GM19023 (cell line): ENCODE measurements around the gene RDH5.

Source experiments
- ATAC-seq: cut with Tn5 transposase; IDR thresholded peaks from one replicate; pipeline ENCODE4 v1.9.1; 2021; ENCODE audit warnings: mild to moderate bottlenecking, moderate library complexity; ENCODE audit not compliant: unreplicated experiment

The RDH5 gene

DNA sequence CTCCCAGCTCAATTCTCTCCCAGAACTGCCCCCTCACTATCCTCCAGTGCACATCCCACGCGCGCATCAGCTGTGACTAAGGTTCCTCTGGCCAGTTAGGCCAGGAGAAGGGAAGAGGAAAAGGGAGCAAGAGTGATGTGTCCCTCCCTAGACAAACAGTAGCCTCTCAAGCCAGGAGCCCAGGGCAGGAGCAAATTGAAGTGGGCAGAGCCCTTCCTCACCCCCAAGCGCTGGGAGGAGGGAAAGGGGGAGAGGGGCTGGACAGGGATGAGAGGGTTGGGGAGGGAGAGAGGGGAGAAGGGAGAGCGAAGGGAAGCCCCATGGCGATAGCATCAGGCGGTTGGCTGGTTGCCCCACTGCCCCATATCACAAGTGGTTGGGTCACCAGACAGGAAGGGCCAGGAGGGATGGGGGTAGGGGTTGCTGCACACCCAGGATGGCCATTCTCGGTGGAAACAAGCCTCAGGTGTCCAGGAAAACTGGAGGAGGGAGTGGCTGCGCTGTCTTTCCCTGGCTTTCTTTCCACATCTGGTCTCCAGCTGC lies 7.5 kb downstream of the RDH5 start:
- no peak for ATAC-seq

DNA sequence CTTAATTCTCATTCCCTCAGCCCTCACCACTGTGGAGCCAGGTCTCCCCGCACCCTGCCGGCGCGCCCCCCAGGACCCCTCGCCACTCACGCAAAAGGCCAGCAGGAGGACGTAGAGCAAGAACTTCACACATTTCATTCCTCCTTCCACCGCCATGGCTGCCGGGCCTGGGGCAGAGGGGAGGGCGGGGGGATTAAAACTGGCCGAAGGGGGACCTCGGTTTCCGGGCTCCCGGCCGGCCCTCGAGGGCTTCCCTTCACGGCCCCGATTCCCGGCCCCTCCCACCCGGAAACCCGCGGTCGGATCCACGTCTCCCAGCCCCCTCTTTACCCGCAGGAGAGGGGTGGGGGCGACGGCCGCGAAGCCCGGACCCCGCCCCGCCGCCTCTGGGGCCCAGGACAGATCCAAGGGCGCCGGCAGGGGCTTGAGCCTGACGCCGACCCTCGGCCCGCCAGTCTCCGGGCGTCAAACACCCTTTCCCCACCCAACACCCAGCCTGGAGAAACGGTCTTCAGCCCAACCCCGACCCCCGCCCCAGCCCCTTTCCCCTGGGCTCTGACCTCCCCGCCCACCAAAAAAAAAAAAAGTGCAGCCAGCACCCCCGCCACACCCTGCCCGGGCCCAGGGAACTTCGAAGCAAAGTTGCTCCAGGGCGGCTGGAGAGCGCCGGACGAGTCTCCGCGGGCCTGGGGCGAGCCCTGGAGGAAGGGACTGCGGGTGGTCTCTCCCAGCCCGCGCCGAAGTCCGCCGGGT lies 8.2 kb downstream of the RDH5 start:
- ATAC-seq = peak; percentile 14

DNA sequence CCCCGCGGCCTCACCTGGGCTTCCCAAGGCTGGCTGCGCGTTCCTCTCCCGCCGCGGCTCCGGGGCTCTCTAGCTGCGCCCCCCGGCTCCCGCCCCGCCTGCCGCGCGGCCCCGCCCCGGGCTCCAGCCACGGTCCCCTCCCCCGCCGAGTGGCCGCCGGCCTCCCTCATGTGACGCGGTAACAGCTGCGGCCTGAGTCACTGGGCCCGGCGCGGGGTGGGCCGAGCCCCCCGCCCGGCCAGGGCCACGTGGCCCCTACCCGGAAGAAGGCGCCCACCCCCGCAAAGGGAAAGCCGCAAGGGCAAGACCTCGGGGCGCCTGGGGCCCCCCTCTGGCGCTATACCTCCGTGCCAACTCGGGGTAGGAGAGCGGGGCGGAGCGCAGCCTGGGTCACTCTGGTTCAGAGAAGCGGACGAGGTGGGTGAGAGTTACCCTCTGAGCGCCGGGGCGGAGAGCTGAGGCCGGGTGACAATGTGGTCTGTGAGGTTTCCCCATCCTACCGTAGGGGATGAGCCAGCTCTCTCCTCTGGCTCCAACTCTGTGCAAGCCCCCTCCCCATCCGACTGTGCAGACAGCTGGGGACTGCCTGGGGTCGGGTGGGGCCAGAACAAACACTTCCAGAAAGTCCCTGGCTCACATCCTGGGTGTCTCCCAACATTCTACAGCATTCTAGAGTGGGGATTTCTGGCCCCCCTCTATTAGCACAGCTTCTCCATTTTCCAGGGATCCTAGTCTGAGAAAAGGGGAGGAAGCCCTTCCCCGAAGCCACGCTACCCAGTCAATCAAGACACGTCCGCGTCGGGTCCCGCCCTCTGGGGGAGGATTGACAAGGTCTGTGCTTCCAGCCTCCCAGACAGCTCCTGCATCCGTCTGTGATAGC lies 9.0 kb downstream of the RDH5 start, which contains the start of gene CD63:
CD63 (minus strand) TSS at position 71 of the 880 bp plus-strand sequence. CDS start 668 bp downstream, outside the sequence.
- ATAC-seq = peak; percentile 64

DNA sequence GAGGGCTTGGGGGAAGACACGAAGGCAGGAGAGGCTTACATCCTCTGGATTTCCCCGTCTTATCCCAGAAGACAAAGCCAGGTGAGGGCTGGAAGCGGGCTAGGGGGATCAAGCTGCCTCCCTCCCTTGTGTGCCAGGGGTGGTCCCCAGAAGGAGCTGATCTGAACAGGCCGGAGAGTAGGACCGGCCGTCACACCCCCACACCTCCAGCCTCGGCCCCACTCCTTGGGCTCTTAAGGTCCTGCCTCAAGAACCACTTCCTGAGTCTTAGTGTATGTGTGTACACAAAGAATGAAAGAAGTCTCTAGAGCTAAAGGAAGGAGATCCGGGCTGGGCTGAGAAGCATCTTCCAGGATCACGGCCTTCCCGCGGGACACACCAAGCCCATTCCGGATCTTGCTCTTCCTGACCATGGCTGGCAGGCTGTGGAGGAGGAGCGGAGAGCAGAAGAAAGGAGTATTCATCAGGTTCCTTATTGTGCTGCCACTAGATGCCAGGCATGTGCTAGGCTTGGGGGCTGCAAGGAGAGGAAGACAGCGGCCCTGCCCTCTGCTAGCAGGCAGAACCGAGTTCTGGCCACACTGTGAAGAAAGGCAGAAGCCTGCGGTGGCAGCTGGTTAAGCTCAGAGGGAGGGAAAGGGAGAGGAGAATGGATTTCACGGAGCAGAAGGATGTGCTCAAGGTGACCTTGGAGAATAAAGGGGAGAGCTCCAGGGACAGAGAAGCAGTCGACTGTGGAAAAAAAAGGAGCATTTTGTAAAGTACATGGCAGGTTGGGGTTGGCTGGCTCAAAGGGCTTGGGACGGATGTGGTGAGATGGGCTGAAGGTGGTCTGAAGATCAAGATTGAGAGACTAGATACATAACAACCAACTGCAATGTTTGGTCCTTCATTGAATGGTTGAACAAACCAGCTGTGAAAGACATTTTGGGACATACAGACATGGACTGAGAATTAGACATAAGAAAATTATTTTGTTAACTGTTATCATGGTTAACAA lies 9.9 kb downstream of the RDH5 start:
- peak; percentile 45 for ATAC-seq

DNA sequence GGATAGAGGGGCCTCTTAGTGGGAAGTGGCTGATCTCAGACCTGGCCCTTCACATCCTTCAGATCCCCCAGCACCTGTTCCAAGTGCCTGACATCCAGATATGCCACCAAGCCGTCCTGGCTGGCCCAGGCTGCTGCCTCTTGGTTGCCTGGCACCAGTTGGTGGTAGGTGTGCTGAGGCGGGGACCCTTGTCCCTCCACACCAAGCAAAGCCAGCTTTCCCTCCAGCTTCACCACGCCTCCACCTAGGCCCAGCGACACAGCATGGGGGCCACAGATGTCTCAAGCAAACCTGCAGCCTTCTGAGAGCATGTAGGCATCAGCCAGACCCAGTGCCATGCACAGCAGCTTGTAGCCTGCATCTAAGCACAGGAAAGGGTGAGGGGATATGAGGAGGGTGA lies 12.1 kb downstream of the RDH5 start:
- ATAC-seq = no peak

DNA sequence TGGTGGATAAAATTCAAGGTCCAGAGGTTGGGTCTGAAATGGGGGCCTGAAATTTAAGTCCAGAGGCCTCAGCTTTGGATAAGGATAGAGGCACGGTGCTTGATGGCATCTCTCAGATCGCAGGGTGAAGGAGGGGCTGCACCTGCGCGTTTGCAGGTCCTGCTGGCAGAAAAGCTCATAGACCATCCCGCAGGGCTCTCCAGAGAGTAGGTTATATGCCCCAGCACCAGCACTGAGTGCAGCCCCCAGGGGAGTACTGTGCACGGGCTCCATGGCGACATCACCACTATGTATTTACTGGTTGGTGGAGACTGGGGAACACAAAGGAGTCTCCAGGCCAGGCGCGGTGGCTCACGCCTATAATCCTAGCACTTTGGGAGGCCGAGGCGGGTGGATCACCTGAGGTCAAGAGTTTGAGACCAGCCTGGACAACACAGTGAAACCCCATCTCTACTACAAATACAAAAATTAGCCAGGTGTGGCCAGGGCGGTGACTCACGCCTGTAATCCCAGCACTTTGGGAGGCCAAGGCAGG lies 12.9 kb downstream of the RDH5 start:
- no peak for ATAC-seq

DNA sequence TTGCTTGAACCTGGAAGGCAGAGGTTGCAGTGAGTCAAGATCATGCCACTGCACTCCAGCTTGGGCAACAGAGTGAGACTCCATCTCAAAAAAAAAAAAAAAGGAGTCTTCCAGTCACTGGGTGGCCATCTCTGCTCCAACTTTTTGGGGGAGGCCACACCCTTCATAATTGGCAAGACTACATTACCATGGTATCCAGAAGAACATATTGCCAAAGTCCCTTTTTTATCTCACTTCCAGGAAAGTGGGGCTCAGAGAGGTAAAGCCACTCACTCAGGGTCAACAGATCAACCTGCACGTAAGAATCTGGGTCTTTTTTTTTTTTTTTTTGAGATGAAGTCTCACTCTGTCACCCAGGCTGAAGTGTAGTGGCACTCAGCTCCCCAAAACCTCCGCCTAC lies 13.7 kb downstream of the RDH5 start:
- no peak for ATAC-seq

DNA sequence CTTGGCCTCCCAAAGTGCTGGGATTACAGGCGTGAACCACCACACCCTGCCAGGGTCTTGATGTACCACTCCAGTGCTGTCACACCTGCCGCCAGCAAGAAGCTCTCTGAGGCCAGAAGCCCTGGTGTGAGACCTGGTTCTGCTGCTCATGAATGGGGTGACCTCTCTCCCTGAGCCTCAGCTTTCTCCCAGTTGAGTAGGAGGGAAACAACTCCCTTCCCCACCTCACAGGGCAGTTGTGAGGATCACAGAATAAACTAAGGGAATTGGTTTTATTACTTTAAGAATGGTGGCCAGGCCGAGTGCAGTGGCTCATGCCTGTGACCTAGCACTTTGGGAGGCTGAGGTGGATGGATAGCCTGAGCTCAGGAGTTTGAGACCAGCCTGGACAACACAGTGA lies 14.4 kb downstream of the RDH5 start:
- ATAC-seq = no peak

DNA sequence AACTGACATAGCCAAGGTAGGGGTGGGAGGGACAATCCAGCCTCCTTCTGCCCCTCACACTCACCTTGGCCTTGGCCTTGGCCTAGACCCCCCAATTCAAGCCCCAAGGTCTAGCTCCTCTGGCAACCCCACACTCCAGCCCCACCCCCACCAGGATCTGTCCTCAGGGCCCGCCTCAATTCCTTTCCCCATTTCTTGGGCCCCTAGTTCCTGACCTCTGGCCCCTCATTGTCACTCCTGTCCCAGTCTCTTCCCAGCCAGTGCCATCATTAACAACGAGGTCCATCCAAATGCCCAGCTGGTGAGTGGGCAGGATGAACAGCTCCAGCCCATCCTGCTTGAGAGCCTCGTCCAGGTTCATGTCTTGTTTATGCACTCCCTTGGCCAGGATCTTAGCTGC lies 15.9 kb downstream of the RDH5 start:
- ATAC-seq = no peak

DNA sequence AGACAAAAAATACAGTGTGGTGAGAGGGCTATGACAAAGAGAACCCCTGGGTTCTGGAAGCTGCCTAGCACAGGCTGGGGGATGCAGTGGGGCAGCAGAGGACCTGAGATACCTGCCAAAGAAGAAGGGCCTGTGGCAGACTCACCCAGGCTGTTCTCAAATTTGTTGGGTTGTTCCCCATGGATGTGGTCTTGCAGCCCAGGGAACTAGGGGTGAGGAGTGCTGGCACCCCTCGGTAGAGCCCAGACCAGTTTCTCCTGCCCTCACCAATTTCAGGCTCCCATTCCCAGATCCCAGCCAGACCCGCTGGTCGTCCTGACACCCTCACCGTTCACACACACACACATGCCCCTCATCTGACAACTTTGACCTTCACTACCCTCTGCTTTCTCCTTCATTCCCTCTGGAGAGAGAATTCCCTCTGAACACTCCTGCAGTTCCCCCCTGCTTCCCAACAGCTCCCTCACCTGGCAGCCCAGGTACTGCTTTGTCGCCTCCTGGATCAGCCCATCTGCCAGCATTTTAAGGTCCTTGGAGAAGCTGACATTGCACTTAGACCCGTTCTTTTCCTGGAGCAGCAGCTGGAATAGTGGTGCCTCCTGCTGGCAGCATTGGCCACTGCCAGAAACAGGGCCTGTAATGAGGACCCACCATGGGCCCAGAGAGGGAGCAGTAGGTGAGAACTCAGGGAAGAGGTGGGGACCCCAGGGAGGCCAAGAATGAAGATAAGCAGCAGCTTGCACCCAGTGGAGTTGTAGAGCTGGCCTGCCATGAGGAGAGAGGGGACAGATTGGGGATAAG lies 16.8 kb downstream of the RDH5 start:
- ATAC-seq = peak; percentile 38

DNA sequence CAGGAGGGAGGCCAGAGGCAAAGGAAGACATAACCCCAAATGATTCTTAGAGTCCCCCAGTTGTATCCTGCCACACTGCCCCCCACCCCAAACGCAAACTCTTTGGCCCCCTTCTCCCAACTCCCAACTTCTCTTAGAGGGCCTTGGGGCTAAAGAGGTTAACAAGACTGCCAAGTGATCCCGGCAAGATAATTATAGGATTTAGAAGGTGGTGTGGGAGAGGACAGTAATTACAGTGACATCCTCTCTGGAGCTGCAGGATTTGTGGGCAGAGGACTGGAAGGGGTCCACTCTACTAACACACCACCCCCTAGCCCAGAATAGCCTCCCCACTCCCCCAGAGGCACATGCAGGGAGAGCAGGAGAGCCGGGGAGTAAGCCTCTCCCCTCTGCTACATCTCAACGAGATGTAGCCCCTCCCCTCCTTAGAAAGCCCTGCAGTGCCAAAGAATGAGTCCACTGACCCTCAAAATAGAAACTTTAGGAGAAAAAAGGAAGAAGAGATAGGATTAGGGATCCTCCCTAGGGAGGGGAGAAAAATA lies 17.5 kb downstream of the RDH5 start:
- no peak for ATAC-seq

DNA sequence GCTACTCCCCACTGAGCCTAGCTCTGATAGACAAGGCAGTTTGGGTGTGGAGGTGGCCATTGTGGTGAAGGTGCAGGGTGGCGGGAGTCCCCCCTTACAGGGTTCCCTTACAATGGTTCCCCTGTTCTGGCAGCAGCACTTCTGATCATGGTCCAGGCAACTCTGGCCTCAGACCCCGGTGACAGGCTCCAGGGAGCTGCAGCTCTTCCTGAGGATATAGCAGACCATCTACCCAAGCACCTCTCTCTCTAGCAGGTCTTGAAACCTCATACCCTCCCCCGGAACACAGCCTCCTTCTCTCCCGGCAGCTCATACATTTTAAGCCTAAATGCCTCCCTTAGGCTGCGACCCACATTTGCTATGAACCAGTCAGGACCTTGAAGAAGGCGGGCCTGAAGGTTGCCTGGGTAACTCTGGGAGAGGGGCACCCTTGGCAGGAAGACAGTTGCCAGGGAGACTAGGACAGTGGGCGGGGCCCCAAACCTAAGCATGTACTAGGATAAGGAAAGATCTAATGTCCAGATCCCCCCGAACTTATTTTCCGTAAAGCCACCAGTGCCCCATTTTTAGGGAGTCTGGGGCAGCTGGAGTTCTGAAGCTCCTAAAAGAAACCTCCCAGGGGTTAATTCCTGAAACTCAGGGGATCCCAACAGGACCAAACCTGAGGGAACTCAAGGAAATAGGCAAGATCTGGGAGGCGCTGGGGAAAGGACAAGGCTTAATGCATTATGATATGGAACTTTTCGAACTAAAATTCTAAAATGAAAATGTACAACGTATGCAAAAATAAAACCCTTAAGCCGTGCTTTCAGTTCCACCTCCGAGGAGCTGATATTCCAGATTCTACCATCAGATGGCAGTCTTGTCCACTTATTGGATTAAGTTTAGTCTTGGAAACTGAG lies 18.2 kb downstream of the RDH5 start:
- peak; percentile 81 for ATAC-seq

DNA sequence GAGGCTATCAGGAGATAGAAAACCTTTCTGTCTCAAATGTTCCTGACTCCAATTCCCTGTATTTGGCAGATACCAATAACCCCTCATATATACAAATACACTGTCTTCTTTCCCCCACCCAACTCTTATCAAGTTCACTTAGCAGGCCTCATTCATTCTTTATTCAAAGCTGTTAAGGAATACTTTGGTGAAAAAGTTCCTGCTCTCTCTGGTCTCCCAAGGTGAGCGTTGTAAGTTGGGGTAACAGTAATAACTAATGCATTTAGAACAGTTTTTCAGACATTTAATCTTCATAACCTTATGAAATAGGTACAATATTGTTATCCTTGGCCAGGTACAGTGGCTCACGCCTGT lies 18.8 kb downstream of the RDH5 start:
- no peak for ATAC-seq

DNA sequence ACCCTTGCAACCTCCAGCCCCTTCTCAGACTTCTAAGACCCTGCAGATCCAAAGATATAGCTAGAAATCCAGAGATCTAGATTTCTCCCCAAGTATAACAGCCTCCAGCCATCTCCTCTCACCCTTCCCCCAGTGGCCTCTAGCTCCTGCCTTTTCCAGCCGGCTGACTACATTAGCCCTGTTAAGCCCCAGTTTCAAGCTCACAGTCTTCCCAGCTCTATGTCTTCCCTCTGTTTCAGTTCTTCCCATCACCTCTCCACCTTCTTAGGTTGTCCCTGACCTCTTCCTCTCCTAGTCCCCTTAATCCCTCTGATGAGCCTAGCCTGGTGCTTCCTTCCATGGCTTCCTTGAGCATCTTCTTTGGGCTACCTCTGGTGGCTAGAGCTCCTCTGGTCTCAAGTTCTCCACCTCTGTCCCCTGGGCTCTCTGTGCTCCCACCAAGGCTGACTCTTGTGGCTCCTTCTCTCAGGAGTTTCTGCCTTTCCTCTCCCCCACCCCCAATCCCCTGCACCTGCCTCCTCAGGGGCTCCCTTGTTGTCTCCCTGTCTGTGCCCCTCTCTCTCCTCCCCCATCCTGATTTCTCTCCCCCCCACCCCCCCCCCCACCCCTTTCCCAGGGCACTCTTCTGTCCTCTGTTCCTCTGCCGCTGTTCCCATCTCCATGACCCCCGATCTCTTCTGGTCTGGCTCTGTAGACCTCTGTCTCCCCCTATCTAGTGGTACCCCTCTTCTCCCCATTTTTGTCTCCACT lies 21.9 kb downstream of the RDH5 start:
- no peak for ATAC-seq

DNA sequence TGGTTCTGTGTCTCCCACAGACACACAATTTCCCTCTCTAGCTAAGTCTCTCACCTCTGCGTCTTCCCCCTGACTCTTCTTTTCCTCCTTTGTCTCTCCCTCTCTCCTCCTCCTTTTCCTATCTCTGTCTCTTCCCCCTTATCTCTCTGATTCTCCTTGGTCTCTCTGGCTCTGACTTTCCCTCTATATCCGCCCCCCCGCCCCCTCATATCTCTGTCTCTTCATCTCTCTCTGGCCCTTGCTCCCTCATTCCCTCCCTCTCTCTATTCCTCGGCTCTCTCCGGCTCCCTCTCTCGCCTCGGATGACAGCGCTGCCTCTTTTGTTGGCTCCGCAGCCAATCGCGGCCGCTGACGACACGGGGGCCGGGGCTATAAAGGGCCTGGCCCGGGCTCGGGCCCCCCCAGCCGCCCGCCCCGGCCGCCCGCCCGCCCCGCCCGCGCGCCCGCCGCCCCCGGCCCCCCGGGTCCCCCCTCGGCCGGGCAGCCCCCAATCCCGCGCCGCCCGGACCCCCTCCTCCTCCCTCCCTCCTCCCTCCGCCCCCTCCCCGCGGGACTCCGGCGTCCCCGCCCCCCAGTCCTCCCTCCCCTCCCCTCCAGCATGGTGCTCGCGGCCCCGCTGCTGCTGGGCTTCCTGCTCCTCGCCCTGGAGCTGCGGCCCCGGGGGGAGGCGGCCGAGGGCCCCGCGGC lies 22.7 kb downstream of the RDH5 start, which contains the start of gene GDF11:
GDF11 (plus strand) TSS at position 404 of the 687 bp plus-strand sequence; CDS start at position 599, 195 bp downstream.
- peak; percentile 38 for ATAC-seq

DNA sequence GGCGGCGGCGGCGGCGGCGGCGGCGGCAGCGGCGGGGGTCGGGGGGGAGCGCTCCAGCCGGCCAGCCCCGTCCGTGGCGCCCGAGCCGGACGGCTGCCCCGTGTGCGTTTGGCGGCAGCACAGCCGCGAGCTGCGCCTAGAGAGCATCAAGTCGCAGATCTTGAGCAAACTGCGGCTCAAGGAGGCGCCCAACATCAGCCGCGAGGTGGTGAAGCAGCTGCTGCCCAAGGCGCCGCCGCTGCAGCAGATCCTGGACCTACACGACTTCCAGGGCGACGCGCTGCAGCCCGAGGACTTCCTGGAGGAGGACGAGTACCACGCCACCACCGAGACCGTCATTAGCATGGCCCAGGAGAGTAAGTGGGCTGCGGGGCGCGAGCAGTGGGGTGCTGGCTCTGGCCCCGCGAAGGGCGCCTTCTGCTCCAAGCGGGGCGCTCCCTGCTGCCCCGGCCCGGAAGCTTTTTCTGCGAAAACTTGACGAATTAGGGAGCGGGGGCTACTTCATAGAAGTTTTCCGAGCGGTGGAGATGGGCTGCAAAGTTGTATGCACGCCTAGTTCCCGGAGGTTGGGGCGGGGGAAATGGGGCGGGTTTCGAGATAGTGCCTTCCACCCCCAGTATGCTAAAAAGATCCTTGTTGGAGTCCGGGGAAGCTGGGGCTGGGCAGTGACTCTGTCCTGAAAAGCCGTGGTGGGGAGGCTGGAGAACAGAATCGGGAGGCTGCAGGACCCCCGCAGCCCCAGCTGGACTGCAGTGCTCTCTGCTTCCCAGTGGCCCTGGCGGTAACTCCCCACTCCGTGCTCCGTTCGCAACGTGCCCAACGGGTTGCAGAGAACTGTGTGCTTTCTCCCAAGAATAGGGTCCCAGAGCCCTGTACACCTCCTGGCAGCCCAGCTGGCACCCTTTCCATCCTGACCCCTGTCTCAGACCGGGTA lies 23.5 kb downstream of the RDH5 start:
- peak; percentile 52 for ATAC-seq
